Measurements from ENCODE around the gene TAS2R40.

DNA sequence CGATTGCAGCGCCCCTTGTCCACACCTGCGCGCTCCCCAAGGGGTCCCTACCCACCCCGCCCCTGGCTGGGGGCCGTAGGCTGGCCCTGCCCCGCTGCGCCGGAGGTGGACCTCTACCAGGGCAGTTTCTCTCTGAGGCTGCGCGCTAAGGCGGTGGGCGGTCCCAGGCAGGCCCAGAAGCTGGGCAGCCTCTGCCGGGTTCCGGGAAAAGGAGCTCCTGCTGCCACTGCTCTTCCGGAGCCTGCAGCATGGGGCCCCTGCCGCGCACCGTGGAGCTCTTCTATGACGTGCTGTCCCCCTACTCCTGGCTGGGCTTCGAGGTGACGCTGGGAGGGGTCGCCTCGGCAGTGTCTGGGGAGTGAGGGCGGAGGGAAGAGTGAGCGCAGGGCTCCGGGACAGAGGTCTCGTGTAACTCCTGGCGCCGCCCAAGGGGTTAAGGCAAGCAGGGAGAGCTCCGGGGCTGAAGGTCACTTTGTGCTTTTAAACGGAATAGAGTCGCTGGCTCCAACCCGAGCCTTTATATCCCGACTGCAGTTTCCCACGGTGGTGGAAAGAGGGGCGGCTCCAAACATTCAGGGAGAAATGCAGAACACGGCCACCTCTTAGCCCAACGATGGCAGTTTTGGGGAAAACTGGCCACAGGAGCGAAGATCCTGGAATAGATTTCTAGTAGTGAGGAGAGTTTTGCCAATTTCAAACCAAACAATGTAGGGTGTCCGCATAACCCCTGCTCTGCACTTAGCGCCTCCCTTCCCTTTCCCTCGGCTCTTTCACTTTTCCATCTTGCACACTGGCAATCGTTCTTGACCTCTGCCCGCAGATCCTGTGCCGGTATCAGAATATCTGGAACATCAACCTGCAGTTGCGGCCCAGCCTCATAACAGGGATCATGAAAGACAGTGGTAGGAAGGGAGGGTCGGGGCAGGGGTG lies 41.7 kb downstream of the TAS2R40 start, which contains the start of gene GSTK1:
- TF ChIP-seq, protein P1, sequence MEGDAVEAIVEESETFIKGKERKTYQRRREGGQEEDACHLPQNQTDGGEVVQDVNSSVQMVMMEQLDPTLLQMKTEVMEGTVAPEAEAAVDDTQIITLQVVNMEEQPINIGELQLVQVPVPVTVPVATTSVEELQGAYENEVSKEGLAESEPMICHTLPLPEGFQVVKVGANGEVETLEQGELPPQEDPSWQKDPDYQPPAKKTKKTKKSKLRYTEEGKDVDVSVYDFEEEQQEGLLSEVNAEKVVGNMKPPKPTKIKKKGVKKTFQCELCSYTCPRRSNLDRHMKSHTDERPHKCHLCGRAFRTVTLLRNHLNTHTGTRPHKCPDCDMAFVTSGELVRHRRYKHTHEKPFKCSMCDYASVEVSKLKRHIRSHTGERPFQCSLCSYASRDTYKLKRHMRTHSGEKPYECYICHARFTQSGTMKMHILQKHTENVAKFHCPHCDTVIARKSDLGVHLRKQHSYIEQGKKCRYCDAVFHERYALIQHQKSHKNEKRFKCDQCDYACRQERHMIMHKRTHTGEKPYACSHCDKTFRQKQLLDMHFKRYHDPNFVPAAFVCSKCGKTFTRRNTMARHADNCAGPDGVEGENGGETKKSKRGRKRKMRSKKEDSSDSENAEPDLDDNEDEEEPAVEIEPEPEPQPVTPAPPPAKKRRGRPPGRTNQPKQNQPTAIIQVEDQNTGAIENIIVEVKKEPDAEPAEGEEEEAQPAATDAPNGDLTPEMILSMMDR (IDR thresholded peaks at IDR 0.05), result no peak
- peak; percentile 53 to 74 for TF ChIP-seq POLR2A (IDR thresholded peaks at IDR 0.05)
